SHP77 (cell line): ENCODE measurements around the gene COL15A1.
"Not testable (repeated sequence)": the region's sequence is repeated elsewhere in the genome, so short reads cannot be mapped to it uniquely, and the experiment has no call there.

Experiments
- DNase-seq, 2 experiments: peaks; one replicate each; lab custom pipeline; 2025; lab: John Stamatoyannopoulos, UW

COL15A1 gene

DNA sequence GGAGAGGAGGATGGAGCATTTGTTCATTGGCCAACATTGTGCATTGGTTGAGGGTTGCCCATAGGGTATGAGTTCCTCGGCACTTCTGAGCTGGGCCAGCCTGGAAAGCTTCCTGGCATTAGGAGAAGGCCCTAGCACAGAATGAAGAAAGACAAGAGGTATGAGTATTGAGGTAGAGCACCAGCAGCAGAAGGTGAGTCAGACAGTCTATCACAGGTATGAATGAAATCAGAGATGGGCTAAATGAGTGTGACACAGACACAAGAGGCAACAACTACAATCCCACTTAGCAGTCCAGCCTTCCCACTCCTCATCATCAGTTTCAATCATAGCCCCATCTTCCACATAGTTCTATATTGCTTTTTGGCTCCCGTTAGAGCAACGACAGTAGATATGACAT lies 135.8 kb downstream of the COL15A1 start:
- DNase-seq: no peak

GRCh38 chr9:99083051-99083450 lies 139.3 kb downstream of the COL15A1 start:
- no peak for DNase-seq

DNA sequence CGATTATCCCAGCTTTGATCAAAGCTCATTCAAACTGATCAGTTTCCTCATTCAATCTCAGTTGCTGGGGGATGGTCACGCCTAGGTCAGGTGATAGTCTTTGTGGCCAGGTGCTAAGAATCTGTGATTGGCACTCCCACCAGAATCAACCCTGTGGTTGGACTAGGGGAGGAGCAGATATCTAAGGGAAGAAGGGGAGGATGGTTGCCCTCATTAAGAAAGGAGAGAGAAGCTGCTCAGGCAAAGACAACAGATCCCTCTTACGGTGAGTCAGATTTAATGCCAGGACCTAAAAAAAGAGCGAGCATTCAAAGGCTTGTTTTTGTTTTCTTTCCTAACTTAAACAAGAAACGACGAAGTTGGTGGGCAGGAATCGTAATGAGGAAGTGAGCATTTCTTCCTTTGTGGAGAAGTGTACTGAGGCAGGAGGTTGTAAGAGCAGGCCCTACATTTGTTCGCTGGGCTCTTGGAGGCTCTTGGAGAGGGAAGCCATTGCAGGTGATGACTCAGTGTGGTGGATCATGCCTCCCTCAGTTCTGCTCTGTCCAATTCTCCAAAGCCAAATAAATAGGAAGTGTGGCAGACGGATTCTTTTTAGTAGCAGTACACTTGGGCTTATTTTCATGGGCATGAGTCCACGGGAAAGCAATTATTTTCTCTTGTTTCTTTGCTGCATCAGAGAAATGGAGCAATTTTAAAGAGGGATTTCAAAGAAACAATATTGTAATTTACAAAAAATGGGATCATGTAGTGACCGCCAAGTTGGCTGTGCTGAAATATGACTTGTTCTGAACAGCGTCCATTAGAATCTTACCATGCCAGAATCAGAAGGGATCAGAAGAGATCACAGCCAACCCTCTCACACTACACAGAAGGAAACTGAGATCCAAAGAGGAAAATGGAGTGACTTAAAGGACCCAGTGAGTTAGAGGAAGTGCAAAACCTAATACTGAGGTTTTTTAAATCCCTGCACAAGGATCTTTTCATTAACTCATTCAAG lies 142.5 kb downstream of the COL15A1 start:
- DNase-seq: no peak

- DNase-seq: no peak
These were observed 143.8 kb downstream of the COL15A1 start for GRCh38 chr9:99087462-99087861.

- no peak for DNase-seq
These were observed 146.8 kb downstream of the COL15A1 start for GRCh38 chr9:99090336-99091130.

DNA sequence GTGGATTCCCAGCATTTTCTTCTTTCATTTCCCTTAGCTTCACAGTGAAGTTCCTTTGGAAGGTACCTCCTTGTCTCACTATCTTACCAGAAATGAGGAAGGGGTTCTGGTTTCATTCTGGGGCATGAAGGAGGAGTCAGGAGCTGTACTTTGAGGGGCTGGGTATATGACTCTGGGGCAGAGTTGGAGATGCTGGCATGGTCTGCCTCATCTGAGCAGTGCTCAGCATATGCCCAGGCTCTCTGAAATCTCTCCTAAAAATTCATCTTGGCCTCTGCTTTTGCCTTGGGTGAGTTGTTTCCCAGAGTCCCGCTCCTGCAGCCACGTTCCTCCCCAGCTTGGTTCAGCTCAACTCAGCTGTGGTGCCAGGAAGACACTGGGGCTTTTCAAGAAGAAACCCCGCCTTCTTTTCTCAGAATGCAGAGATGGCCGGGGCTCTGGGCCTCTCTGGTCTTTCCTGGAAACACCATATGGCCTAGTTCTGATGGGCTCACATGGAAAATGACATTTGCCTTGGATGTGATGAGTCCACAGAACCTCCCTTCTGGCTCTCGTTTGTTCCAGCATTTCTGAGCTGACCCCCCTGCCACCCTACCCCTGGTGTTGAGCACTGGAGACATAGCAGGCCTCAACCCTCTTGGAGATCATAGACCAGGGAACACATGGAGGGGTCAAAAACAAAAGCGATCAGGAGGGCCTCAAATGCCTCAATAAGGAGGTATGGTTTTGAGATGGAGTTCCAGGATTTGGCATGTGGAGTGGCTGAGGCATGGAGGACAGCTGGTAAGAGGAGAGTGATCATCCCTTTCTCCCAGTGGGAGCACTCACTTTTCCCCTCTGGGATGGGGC lies 149.2 kb downstream of the COL15A1 start:
- no peak for DNase-seq

- no peak for DNase-seq
These were observed 149.7 kb downstream of the COL15A1 start for GRCh38 chr9:99093492-99093791.

- no peak for DNase-seq
These were observed 151.9 kb downstream of the COL15A1 start for GRCh38 chr9:99095565-99095964.

DNA sequence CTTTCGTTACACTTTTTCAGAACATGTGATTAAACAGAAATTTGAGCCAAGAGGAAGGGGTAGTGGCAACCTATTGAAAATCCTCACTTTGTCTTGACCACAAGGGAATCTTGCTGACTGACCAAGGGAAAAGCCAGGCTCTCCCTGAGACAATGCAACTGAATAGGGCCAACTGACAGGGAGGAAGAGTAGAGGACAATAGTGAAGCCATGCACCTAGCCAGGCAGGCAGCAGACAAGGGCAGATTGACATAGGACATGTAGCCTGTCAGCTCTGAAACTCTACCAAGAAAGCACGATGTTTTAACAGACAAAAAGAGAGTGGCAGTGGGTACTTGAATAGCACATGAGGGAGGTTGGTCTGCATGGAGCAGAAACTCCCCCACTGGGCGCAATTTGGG lies 152.7 kb downstream of the COL15A1 start:
- no peak for DNase-seq

DNA sequence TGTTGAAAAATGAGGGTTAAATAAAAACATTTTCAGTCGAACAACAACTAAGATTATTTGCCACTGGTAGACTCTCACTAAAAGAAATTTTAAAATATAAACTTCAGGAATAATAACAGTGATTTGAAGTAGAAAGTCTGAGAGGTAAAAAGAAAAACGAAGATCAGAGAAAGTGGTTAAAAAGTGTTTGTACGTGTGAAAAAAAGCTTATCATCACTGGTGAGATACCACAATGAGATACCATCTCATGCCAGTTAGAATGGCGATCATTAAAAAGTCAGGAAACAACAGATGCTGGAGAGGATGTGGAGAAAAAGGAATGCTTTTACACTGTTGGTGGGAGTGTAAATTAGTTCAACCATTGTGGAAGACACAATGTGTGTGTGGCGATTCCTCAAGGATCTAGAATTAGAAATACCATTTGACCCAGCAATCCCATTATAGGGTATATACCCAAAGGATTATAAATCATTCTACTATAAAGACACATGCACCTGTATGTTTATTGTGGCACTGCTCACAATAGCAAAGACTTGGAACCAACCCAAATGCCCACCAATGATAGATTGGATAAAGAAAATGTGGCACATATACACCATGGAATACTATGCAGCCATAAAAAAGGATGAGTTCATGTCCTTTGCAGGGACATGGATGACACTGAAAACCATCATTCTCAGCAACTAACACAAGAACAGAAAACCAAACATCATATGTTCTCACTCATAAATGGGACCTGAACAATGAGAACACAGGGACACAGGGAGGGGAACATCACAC lies 156.3 kb downstream of the COL15A1 start:
- not testable (repeated sequence) for DNase-seq

DNA sequence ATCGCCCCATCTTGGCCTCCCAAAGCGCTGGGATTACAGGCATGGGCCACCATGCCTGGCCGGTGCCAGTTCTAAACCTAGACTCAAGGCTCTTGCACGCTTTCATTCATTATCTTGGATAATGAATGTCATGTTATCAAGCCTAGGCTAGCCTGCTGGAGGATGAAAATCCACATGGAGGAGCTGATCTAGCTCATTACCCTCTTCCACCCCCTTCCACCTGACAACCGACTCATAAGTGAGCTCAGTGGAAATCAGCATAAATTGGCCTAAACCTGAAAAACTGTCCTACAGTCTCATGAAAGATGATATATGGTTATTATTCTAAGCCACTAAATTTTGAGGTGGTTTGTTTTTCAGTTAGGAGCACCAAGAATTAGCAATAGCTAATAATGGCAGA lies 157.6 kb downstream of the COL15A1 start:
- no peak for DNase-seq

DNA sequence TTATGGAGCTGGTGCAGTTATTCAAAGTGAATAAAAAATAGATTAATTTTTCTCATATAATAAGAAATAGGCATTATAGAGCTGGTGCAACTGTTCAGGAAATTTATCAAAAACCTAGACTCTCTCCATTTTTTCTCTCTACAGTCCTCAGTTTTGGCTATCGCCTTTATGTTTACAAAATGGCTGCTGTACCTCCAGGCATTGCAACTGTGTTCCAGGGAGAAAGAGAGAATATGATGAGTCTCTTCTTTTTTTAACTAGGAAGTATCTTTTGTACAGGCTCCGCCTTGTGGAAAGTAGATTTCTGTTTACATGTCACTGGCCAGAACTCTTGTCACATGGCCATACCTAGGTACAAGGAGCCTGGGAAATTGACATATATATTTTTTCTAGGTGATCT lies 158.1 kb downstream of the COL15A1 start:
- no peak for DNase-seq

- no peak for DNase-seq
These were observed 159.6 kb downstream of the COL15A1 start for GRCh38 chr9:99103054-99103895.

DNA sequence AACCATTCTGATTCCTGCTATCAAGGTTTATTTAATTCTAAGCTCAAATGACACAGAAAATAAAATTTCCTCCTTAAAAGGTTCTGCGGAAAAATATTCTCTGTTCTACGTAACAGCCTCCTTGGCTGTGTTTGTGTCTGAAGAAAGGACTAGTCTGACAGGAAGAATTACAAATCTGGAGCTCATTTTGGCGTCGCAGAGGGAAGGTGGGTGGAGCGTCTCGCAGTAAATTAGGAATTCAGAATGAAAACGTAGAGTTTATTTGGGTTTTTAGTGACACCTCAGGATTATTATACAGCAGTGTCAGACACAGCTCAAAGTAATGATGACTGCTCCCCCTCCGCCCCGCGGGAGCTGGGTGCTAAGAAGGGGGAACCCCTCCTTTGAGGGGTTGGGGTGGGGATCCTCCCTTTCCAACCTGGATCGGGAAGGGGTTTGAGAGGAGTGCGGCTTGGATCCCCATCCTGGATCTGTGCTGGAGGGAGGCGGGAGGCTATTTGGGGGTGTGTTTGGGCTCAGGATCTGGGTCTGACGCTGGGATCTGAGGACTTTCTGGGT lies 160.3 kb downstream of the COL15A1 start:
- no peak for DNase-seq

DNA sequence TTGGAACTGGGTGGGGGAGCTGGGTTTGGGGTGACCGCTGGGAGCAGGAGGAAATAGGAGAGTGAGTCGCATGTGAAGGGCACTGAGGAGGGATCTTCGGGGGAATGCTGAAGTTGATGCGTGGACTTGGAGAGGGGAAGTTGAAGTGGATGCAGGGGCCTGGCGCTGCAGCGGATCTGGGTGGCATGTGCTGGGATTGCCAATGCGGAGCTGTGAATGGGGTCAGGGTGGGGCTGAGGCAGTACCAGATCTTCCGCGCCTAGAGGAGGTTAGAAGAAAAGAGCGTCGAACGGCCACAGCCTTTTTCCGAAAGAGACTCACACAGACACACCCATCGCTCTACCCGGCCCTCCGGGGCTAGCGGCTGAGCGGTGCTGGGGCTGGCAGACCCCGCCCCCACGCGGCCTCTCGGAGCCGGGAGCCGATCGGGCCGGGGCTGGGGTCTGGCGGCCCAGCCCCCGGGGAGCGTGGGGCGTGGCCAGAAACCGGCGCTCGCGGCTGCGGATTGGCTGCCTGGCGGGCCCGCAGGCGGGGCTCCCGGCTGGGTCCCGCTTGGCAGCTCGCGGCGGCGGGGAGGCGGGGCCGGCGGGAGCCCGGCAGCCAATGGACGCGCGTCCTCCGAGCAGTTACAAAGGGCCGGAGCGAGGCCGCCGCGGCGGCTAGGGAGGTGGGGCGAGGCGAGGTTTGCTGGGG lies 160.9 kb downstream of the COL15A1 start, which contains the start of gene TGFBR1:
Gene TGFBR1, plus strand, starts transcription at position 655 of the 693 bp plus-strand sequence. CDS start 93 bp downstream, outside the sequence.
- peak; percentile 82 to 91 for DNase-seq

- DNase-seq: no peak
These were observed 161.7 kb downstream of the COL15A1 start for GRCh38 chr9:99105152-99106043.

GRCh38 chr9:99106044-99106375 lies 162.3 kb downstream of the COL15A1 start:
- no peak for DNase-seq

GRCh38 chr9:99107421-99107820 lies 163.7 kb downstream of the COL15A1 start:
- no peak for DNase-seq
